CD4-positive, alpha-beta T cell treated with Interleukin-15 for 1 hour (primary cell): ENCODE data around the gene MSL1.

Experiments
- DNase-seq: peaks from one replicate; pipeline ENCODE4 v3.0.0-alpha.2; 2020

The MSL1 gene

GRCh38 chr17:40178660-40179059, 56.9 kb downstream of the MSL1 start:
- no peak for DNase-seq

GRCh38 chr17:40179923-40180659, 58.3 kb downstream of the MSL1 start:
- DNase-seq, result no peak

- no peak for DNase-seq
Measured at GRCh38 chr17:40180694-40181093, 58.9 kb downstream of the MSL1 start.

GRCh38 chr17:40181205-40181604, 59.4 kb downstream of the MSL1 start:
- DNase-seq, result no peak

GRCh38 chr17:40182606-40183005, 60.8 kb downstream of the MSL1 start:
- no peak for DNase-seq
